Neural cell (in vitro differentiated cells): ENCODE data around the gene KRTAP22-1.

Experiments used
- CTCF ChIP-seq: fragments of 450-650 bp; IDR thresholded peaks from 2 replicates; pipeline ENCODE4 v1.5.1; 2014; ENCODE audit warnings: antibody characterized with exemption, mild to moderate bottlenecking, moderate library complexity; ENCODE audit not compliant: poor library complexity, severe bottlenecking
- POLR2AphosphoS5 ChIP-seq: IDR thresholded peaks from 2 replicates; pipeline ENCODE4 v1.6.1; 2012
- RAD21 ChIP-seq: fragments of 450-650 bp; conservative IDR thresholded peaks from 2 replicates; pipeline ENCODE4 v1.6.1; 2014; ENCODE audit warnings: antibody characterized with exemption, mild to moderate bottlenecking, moderate library complexity

- no peak for TF ChIP-seq CTCF
- no peak for TF ChIP-seq RAD21
- no peak for TF ChIP-seq POLR2AphosphoS5
Measured at GRCh38 chr21:30625449-30626165, 24.7 kb downstream of the KRTAP22-1 start.
